Ishikawa (cell line): Measurements from ENCODE around the gene TNFRSF18.

Experiments used
- CEBPB ChIP-seq: IDR thresholded peaks from 2 replicates; pipeline ENCODE4 v1.6.1; 2012
- CREB1 ChIP-seq: IDR thresholded peaks from 2 replicates; pipeline ENCODE4 v1.6.1; 2012; ENCODE audit warnings: low read depth
- EGR1 ChIP-seq: IDR thresholded peaks from 2 replicates; pipeline ENCODE4 v1.6.1; 2012
- EP300 ChIP-seq: IDR thresholded peaks from 2 replicates; pipeline ENCODE4 v1.6.1; 2012; ENCODE audit warnings: borderline replicate concordance
- FOXM1 ChIP-seq: IDR thresholded peaks from 2 replicates; pipeline ENCODE4 v1.6.1; 2012; ENCODE audit warnings: low read depth, borderline replicate concordance
- NFIC ChIP-seq: IDR thresholded peaks from 2 replicates; pipeline ENCODE4 v1.6.1; 2012
- RAD21 ChIP-seq: IDR thresholded peaks from 2 replicates; pipeline ENCODE4 v1.6.1; 2012; ENCODE audit warnings: low read depth
- TAF1 ChIP-seq: IDR thresholded peaks from 2 replicates; pipeline ENCODE4 v1.6.1; 2012; ENCODE audit warnings: low read depth, mild to moderate bottlenecking
- TCF12 ChIP-seq: IDR thresholded peaks from 2 replicates; pipeline ENCODE4 v1.6.1; 2012; ENCODE audit warnings: low read depth
- TEAD4 ChIP-seq: IDR thresholded peaks from 2 replicates; pipeline ENCODE4 v1.6.1; 2012
- YY1 ChIP-seq: IDR thresholded peaks from 2 replicates; pipeline ENCODE4 v1.6.1; 2012; ENCODE audit warnings: low read depth
- ZBTB7A ChIP-seq: IDR thresholded peaks from 2 replicates; pipeline ENCODE4 v1.6.1; 2012; ENCODE audit warnings: low read depth
- TF ChIP-seq, protein P1 (sequence below): IDR thresholded peaks from 2 replicates; pipeline ENCODE4 v1.6.1; 2012
- TF ChIP-seq, protein P2 (sequence below): IDR thresholded peaks from 2 replicates; pipeline ENCODE4 v1.6.1; 2012; ENCODE audit warnings: low read depth, mild to moderate bottlenecking
- TF ChIP-seq, protein P3 (sequence below): IDR thresholded peaks from 2 replicates; pipeline ENCODE4 v1.6.1; 2012

TNFRSF18 gene

DNA sequence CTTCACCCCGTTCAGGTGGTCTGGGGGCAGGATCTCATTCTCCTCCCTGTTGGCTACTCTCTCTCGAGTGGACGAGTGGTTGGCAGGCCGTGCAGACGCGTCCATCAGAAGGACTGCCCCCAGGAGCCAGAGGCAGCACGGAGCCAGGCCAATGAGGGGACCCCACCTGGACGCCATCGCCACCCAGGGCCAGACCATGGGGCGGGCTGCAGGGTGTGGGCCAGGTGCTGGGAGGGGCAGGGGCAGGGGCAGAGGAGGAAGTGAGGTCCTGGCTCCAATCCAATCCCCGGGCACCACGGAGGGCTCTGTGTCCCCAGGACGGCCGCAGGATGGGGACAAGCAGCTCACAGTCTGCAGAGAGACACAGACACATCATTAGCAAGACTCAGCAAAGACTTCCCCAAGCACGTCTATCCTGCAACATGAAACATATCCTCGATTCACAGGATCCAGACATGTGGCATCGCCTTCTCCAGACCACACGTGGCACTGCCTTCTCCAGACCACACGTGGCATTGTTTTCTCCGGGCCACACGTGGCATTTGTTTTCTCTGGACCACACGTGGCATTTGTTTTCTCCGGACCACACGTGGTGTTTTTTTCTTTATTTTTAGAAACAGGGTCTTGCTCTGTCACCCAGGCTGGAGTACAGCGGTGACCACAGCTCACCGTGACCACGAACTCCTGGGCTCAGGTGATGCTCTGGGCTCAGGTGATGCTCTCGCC, 22.4 kb upstream of the TNFRSF18 start:
- TF ChIP-seq ZBTB7A, result no peak
- TF ChIP-seq, protein P1, sequence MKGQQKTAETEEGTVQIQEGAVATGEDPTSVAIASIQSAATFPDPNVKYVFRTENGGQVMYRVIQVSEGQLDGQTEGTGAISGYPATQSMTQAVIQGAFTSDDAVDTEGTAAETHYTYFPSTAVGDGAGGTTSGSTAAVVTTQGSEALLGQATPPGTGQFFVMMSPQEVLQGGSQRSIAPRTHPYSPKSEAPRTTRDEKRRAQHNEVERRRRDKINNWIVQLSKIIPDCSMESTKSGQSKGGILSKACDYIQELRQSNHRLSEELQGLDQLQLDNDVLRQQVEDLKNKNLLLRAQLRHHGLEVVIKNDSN, result no peak
- no peak for TF ChIP-seq TEAD4
- no peak for TF ChIP-seq FOXM1
- no peak for TF ChIP-seq CEBPB
- no peak for TF ChIP-seq CREB1
- no peak for TF ChIP-seq EP300
- TF ChIP-seq, protein P2, sequence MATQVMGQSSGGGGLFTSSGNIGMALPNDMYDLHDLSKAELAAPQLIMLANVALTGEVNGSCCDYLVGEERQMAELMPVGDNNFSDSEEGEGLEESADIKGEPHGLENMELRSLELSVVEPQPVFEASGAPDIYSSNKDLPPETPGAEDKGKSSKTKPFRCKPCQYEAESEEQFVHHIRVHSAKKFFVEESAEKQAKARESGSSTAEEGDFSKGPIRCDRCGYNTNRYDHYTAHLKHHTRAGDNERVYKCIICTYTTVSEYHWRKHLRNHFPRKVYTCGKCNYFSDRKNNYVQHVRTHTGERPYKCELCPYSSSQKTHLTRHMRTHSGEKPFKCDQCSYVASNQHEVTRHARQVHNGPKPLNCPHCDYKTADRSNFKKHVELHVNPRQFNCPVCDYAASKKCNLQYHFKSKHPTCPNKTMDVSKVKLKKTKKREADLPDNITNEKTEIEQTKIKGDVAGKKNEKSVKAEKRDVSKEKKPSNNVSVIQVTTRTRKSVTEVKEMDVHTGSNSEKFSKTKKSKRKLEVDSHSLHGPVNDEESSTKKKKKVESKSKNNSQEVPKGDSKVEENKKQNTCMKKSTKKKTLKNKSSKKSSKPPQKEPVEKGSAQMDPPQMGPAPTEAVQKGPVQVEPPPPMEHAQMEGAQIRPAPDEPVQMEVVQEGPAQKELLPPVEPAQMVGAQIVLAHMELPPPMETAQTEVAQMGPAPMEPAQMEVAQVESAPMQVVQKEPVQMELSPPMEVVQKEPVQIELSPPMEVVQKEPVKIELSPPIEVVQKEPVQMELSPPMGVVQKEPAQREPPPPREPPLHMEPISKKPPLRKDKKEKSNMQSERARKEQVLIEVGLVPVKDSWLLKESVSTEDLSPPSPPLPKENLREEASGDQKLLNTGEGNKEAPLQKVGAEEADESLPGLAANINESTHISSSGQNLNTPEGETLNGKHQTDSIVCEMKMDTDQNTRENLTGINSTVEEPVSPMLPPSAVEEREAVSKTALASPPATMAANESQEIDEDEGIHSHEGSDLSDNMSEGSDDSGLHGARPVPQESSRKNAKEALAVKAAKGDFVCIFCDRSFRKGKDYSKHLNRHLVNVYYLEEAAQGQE, result no peak
- TF ChIP-seq, protein P3, sequence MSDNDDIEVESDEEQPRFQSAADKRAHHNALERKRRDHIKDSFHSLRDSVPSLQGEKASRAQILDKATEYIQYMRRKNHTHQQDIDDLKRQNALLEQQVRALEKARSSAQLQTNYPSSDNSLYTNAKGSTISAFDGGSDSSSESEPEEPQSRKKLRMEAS, result no peak
- no peak for TF ChIP-seq TCF12
- TF ChIP-seq YY1, result no peak
- no peak for TF ChIP-seq RAD21
- no peak for TF ChIP-seq TAF1

DNA sequence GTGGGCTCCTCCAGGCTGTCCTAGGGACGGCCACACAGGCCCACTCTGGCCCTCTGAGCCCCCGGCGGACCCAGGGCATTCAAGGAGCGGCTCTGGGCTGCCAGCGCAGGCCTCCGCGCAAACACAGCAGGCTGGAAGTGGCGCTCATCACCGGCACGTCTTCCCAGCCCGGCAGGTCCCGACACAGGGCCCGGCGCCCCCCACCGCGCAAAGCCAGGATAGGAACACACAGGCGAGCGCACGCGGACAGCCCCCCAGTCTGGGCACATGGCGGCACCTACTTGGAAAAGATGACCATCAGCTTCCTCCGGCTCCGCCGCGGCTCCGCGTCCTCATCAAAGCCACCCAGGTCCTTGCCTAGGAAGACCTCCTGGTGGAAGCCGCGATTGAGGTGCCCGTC, 21.8 kb upstream of the TNFRSF18 start:
- TF ChIP-seq, protein P2, result no peak
- TF ChIP-seq NFIC, result no peak

DNA sequence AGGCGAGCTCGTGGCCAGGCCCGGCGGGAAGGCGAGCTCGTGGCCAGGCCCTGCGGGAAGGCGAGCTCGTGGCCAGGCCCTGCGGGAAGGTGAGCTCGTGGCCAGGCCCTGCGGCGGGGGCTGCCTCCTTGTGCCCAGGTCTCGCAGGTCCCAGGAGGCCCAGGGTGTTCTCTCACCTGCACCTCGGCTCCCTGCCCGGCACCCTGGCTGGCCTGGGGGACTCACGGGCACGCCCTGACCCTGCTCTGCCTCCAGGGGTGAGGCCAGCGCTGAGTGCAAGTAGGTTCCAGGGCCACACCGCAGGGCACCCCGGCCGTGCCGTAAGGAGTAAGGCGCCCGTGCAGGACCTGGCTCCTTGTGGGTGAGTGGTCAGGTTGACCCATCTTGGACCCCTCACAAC, 21.0 kb upstream of the TNFRSF18 start:
- TF ChIP-seq YY1 (no peak), EP300 (no peak), FOXM1 (no peak), TAF1 (no peak), ZBTB7A (no peak), CREB1 (no peak), RAD21 (no peak), NFIC (no peak), TCF12 (no peak)

DNA sequence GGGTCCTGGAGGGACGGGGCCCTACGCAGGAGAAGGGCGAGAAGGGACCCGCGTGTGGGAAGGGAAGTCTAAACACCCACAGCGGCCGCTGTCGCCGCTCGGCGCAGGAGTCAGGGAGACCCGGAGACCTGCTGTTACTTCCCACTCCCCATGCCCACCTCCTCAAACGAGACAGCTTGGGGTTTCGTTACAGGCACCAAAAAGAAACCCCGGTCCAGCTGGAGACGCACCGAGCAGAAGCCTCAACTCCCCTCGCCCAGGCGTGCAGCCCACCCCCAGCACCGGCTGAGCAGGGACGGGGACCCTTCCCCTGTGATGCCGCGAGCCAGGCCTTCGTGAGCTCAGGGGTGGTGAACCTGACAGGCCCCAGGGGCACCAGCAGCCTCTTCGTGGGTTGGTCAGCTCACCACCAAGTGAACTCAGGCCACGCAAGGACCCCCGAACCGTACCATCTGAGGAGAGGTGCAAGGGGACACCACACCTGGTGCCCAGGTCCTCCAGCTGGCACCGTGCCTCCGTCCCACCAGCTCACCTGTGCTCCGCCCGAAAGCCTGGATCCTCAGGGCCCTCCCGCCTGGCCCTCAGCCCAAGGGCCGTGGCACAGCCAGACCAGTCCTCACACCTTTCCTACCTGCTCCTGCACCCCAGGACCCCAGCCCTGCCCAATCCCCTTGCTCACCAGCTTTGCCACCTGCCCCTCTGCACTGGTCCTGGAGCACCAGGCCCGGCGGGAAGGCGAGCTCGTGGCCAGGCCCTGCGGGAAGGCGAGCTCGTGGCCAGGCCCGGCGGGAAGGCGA, 20.4 kb upstream of the TNFRSF18 start:
- TF ChIP-seq, protein P1, result no peak
- TF ChIP-seq RAD21 (no peak), NFIC (no peak), TCF12 (no peak), EP300 (no peak), TEAD4 (no peak), CEBPB (no peak), TAF1 (no peak), FOXM1 (no peak), ZBTB7A (no peak), EGR1 (no peak), CREB1 (no peak), YY1 (no peak)
- TF ChIP-seq, protein P3, result no peak
- TF ChIP-seq, protein P2, result no peak
